ENCODE measurements around the gene FILIP1L.
A peak's percentile ranks its signal among the peaks of the same experiment; 100 is the strongest.

FILIP1L gene

DNA sequence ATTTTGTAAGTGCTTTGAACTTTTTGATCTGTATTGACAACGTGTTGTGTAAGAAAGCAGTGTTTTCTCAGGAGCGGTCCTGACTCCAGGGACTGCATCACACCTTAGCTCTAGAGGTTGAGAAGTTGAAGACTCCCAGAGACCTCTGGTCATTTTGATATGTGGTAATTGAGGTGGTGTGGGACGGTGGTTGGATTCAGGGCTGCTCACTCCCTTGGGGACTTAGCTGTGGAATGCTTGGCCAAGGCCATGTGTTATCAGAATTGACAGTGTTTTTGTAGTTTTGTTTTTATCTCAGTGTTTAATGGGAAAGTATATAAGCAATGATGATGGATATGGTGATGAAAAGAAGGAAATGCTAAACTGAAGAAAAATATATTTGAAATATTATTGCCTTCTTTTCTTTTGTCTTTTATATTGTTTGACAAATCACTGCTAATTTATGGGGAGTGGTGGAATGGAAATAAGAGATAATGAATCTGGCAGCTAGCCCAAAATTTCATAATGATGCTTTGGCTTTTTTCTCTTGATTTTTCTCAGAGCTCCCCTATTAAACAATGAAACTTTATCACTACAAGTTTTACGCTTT lies 280.6 kb downstream of the FILIP1L start:
- no peak for FAIRE-seq

DNA sequence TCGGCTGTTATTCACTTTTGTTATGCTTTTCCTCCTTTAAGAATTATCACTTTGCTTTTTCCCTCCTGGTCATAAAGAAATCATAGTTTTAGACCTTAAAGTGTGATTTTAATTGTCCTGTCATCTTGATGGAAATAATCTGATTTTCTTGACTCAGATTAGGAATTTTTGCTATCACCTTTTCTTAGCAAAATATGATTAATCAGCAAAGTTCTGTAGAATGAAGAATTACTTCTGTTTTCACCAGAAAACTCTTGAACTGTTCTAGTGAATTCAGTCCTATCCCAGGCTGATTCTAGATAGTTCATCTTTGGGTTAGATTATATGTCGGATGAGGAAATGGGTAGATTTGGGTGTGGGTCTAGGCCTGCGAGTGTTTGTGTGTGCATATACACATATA lies 284.5 kb downstream of the FILIP1L start:
- FAIRE-seq: no peak

DNA sequence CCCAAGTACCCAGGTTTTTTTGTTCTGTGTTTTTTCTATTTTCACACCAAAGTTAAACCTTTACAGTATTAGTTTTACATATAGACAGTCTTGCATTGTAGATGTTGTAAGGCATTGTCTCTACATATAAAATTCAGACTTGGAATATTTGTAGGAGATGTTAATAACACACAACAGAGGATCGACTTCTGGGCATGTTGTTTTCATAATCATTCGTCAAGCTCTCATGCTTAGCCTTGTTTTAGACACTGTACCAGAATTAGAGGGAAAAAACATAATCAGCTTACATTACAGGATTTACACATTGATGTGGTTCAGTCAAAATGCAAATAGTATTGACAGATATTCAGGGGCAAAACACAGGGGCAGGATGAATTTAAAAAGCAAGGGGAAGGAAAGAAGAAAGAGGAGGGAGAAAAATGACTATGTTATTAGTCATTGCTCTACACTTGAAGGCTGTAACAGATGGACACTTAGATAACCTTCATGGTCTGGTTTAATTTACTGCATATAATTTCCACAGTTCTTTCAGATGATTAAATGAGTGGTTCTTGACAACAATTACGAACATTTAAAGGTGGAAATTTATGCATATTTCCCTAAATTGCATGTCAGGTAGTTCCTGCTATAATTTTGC lies 289.2 kb downstream of the FILIP1L start:
- FAIRE-seq: no peak

DNA sequence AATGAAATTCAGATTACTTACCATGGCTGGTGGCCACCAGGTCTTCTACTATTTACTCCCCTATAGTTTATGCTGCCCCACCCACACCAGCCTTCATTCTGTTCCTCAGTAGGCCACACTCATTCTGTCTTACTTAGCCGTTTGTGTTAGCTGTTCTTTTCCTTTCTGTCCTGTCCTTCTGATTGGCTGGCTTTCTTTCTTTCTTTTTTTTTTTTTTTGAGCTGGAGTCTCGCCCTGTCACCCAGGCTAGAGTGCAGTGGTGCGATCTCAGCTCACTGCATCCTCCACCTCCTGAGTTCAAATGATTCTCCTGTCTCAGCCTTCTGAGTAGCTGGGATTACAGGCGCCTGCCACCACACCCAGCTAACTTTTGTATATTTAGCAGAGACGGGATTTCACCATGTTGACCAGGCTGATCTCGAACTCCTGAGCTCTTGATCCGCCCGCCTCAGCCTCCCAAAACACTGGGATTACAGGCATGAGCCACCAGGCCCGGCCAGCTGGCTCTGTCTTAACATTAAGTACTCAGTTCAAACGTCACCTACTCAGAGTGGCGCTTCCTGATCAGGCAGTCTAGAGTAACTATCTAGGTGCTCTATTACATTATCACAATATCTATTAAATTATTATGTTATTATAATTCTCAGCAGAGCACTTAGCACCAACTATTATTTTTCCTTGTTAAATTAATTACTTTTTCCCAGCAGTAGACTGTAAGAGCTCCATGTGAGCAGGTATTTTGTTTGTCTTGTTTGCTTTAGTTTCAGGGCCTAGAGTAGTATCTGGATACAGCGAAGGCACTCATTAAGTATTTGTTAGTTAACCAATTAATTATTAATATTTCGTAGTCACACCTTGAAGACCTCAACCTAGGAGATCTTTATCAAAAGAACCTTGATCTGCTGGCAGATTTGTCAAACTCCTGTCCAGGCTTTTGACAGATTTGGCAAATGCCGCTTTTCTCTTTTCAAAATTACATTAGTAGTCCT lies 290.3 kb downstream of the FILIP1L start:
- FAIRE-seq: no peak

DNA sequence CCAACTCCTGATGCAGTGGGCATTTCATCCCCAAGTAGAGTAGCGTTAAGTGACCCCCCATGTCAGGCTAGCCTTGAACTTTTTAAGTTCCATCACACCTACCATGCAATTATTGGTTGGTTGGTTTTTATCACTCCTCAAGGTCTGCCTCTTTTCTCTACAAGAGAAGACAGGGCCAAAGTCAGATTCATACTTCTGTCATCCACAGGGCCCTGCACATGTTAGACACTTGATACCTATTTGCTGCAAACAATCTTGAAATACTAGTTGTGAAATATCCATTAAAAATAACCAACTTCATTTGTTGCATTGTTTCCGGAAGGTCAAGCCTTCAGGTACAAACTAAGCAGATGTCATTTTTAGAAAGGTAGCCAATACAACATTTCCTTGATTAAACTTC lies 295.5 kb downstream of the FILIP1L start:
- FAIRE-seq: no peak

DNA sequence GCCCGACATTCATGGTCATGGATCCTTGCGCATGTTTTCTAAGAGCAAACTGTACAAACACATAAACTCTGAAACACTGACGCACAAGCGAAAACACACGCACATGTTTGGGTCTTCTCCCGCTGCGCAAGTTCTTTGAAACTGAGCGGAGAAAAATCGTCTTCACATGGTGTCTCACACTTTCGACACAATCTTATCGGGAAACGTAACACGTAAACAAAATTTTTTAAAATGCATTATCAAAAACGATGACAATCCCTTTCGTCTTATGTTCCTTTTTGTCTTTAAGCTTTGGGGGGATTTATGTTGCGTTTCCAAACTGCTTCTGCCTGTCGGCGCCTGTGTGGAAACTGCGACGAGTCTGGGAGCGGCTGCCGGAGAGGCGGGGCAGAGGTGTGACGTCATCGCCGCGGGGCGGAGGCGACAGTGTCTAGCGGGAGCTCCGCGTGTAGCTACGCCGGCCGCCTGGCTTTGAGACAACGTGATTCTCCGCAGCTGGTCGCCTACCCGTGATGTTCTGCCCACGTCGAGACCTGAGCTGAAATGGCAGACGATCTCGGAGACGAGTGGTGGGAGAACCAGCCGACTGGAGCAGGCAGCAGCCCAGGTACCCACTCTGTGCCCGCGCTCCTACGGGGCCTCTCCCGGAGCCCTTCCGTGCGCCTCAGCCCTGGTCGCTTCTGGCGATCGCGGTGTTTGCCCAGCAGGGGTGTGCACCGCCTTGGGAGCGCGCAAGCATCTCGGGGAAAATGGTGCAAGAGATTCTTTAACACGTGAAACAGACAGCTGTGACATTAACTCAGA lies 296.7 kb downstream of the FILIP1L start, which contains the start of gene CMSS1:
CMSS1 (plus strand) TSS at position 426 of the 804 bp plus-strand sequence.
- peak; percentile 63 for FAIRE-seq

DNA sequence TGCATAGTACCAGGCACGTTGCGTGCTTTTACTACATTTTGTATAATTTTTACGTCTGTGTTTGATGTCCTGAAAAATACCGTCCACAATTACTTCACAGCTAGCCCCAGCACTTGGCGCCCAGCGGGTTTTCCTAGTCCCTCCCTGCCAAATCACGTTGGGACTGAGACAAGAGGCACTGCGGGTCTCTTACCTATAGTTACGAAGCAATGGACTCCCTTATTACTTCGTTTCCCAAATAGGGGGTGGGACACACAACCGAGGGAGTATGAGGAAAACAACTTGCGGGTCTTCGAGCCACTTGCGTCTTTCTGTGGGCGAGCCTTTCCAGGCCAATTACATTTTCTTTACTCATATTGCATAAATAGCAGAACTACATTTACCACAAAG lies 297.3 kb downstream of the FILIP1L start:
- no peak for FAIRE-seq

DNA sequence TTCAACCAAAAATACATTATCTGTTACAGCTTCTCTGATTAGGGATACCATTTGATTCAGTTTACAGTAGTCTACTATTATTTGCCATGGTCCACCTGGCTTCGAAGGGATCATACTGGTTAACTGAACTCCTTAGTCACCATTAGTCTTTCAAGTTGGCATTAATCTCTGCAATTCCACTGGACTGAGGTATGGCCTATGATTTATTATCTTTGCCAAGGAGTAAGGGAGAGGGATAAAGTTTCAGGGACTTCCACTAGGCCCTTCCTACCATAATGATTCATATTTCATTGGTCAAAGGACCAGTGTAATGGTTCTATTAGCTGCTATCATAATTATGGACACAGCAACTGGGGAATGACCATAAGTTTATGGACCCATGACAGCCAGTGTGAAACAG lies 303.9 kb downstream of the FILIP1L start:
- FAIRE-seq: no peak

DNA sequence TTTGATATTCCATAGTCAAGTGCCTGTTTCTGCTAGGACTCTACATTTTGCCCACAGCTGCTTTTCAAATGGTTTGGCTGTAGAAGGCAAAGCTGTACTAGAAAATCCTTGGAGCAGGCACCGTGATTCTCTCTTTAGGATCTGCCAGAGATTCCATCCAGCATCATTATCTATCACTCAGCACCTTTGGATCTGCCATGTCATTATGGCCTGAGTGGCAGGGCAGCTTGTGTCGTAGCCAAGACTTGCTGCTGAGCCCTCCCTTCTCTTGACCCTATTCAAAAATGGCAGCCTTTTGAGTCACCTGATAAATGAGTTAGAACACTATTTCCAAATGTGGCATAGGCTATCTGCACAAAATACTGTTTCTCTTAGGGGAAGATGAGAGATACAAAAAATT lies 304.7 kb downstream of the FILIP1L start:
- no peak for FAIRE-seq

DNA sequence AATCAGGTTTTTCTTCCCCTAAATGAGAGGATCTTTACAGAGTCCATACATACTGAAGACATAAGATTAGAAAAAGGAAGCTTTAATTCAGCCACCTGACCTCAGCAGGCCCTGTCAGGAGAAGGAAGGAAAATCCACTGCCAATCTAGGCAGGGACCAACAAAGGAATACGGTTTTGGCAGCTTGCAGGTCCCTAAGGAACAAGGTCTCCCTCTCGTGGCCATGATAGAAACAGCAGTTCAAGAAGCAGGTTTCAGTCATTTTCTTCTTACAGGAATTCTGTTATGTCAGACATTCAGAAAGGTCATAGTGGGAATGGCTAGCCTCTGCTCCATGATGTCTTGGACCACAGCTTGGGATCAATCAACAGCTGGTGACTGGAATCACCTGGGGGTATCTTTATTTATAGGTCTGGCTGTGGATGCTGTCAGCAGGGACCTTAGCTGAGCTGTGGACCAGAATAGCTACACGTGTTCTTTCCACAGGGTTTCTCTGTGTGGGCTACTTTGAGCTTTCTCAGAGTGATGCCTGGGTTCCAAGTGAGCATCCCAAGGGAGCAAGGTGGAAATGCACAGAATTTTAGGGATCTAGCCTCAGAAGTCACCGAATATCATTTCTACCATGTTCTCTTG lies 306.0 kb downstream of the FILIP1L start:
- FAIRE-seq: no peak

DNA sequence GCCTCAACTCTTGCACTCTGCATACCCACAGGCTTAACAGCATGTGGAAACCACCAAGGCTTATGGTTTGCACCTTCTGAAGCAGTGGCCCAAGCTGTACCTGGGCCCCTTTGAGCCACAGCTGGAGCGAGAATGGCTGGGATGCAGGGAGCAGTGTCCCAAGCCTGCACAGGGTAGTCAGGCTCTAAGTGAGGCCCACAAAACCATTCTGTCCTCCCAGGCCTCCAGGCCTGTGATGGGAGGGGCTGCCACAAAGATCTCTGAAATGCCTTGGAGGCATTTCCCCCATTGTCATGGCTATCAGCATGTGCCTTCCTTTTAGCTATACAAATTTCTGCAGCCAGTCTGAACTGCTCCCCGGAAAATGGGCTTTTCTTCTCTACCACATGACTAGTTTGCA lies 309.1 kb downstream of the FILIP1L start:
- no peak for FAIRE-seq

DNA sequence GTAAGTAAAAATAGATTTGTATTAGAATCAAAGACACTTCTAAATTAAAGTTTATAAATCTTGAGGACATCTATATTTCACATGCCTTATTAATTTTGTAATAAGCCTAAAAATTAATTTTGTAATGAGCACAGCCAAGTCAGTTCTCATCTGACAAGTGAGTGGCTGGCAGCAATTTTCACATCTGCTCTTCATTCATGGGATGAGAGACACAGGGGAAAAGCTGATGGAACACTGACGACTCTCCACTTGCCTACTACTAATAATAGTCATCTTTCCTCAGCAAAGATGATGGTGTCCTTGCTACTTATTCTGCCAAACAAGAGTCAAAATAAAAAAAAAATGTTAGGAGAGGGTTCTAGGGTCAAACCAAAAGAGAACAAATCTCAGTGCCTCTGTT lies 311.0 kb downstream of the FILIP1L start:
- no peak for FAIRE-seq

DNA sequence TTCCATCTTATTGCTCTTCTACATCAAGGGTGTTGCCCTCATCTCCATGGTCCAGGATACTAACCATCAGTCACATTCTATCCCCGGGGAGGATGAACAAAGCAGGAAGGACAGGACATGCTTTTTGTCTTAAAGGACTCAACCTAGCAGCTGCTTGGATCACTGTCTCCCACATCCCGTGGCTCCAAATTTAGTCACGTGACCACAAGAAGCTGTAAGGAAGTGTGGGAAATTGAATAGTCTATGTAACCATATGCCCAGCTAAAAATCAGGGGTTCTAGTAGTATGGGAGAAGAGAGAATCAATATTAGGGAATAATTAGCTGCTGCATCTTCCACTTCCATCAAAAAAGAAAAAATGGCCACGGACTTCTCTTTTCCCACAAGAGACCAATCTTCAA lies 314.9 kb downstream of the FILIP1L start:
- FAIRE-seq: no peak

DNA sequence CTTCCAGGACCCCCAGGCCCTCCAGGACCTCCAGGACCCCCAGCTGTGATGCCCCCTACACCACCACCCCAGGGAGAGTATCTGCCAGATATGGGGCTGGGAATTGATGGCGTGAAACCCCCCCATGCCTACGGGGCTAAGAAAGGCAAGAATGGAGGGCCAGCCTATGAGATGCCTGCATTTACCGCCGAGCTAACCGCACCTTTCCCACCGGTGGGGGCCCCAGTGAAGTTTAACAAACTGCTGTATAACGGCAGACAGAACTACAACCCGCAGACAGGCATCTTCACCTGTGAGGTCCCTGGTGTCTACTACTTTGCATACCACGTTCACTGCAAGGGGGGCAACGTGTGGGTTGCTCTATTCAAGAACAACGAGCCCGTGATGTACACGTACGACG lies 318.7 kb downstream of the FILIP1L start:
- no peak for FAIRE-seq

DNA sequence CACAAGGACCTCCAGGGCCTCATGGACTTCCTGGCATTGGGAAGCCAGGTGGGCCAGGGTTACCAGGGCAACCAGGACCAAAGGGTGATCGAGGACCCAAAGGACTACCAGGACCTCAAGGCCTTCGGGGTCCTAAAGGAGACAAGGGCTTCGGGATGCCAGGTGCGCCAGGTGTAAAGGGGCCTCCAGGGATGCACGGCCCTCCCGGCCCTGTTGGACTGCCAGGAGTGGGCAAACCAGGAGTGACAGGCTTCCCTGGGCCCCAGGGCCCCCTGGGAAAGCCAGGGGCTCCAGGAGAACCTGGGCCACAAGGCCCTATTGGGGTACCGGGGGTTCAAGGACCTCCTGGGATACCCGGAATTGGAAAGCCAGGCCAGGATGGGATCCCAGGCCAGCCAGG lies 319.8 kb downstream of the FILIP1L start:
- no peak for FAIRE-seq

DNA sequence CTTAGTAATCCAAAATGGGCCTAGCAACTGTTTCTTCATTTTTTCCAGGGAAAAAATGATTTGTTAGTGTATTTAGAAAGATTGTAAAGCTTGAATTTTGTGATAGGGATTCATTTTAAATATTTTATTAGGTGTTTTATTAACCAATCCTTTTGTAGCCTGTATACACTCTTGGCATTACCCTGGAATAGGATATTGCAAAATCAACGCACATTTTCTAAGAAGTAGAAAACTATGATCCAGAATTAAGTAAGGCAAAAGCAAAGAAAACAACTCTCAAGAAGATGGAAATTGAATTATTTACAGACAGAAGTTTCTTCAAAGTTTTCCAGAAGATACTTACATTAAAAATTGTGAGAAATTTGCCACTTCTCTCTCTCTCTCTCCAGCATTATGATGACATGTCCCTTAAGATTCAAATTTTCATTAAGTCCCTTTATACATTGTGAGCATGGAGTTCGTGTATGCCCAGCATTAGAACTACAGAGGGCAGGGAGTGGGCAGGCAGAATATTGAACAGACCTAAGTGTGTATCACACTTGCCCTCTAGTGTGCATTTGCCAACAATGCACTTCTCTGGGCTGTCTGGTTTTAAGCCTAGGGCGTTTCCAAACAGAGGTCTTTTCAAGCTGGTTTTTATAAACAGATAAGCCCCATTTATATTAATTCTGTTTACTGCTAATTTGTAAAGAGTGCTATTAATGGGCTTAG lies 325.1 kb downstream of the FILIP1L start:
- FAIRE-seq: no peak

Data from A204.1 (cell line).